Mammary microvascular endothelial cell (primary cell): ENCODE measurements around the gene FGF5. TPM values are rescaled to one million over a fixed set of nuclear protein-coding genes. Genes with fewer than 3 reads are reported as not detected.

ENCODE experiments used
- total RNA-seq: library from RNA; depleted of rRNA; stranded (reverse); fragments of >200 nt; gene quantifications from 2 replicates; pipeline ENCODE4 v1.2.3, GENCODE V29; 2015

Gene FGF5
- 0.20 and 0.59 TPM in 2 replicates for total RNA-seq

GRCh38 chr4:80266253-80266901 lies at the start of gene FGF5:
Gene FGF5 (plus strand): TSS chr4:80266664. CDS start chr4:80266825, 161 bp downstream.

GRCh38 chr4:80335554-80336358 lies 69.3 kb downstream of the FGF5 start, which contains the start of gene CFAP299:
Gene CFAP299 (plus strand): TSS chr4:80335730.

Other genes starting within 250 kb of the FGF5 start
- gene ANTXR2, start 193.4 kb upstream of the FGF5 start, total RNA-seq: 15.4 and 23.9 TPM in 2 replicates
- 0.53 and 0.54 TPM in 2 replicates for gene PRDM8, start 69.2 kb upstream of the FGF5 start, total RNA-seq
- not detected in 2 replicates for gene CFAP299, start 69.1 kb downstream of the FGF5 start, total RNA-seq